Spinal cord (tissue), 10 donors: Measurements from ENCODE around the gene OR10H1. TPM values are rescaled to one million over a fixed set of nuclear protein-coding genes. Genes with fewer than 3 reads are reported as not detected.
"Not testable (repeated sequence)": the region's sequence is repeated elsewhere in the genome, so short reads cannot be mapped to it uniquely, and the experiment has no call there.

ENCODE experiments used
- DNase-seq, 6 donors: peaks; one replicate each; pipeline versions ENCODE4 v3.0.0 to v3.0.0-alpha.2; 2013 to 2015; ENCODE audit warnings: low spot score in 6 of 6, low read depth in 4 of 6
- H3K27ac ChIP-seq: one replicate; pipeline ENCODE4 v1.5.1; 2013; ENCODE audit warnings: low read depth, low read length, control low read depth
- H3K27me3 ChIP-seq: one replicate; pipeline ENCODE4 v1.6.1; 2013; ENCODE audit warnings: low read length; ENCODE audit not compliant: control insufficient read depth, insufficient read depth
- H3K36me3 ChIP-seq: one replicate; pipeline ENCODE4 v1.6.1; 2013; ENCODE audit warnings: low read length; ENCODE audit not compliant: control insufficient read depth, insufficient read depth
- H3K4me1 ChIP-seq: one replicate; pipeline ENCODE4 v1.6.1; 2013; ENCODE audit warnings: low read length; ENCODE audit not compliant: control insufficient read depth, insufficient read depth
- H3K4me3 ChIP-seq: one replicate; pipeline ENCODE4 v1.5.1; 2013; ENCODE audit warnings: low read depth, low read length, control low read depth
- H3K9me3 ChIP-seq: one replicate; pipeline ENCODE4 v1.6.1; 2013; ENCODE audit warnings: low read length; ENCODE audit not compliant: control insufficient read depth, insufficient read depth
- WGBS: methylation state at CpG from one replicate; pipeline ENCODE4 v1.1.5; 2013; ENCODE audit warnings: missing lambda C conversion rate; ENCODE audit not compliant: insufficient coverage; 5-methylcytosine and 5-hydroxymethylcytosine counted together
- polyA plus RNA-seq, 2 donors: library from polyadenylated mRNA; unstranded; fragments of 120-200 nt; gene quantifications; one replicate each; pipeline ENCODE4 v1.2.1, GENCODE V29; 2013; ENCODE audit not compliant: insufficient read length in 2 of 2
- total RNA-seq, 2 donors: library from RNA; depleted of rRNA in 1 of 2; stranded (reverse); fragments of 120-200 nt in 1 of 2; fragments of >200 nt in 1 of 2; gene quantifications; one replicate each; pipeline versions ENCODE4 v1.2.3 to v1.2.4, GENCODE V29; 2013 to 2014
- donor health status: healthy.

OR10H1 gene
- total and polyA plus RNA-seq, 4 donors: 0.08 to 0.11 TPM; not detected in 2

DNA sequence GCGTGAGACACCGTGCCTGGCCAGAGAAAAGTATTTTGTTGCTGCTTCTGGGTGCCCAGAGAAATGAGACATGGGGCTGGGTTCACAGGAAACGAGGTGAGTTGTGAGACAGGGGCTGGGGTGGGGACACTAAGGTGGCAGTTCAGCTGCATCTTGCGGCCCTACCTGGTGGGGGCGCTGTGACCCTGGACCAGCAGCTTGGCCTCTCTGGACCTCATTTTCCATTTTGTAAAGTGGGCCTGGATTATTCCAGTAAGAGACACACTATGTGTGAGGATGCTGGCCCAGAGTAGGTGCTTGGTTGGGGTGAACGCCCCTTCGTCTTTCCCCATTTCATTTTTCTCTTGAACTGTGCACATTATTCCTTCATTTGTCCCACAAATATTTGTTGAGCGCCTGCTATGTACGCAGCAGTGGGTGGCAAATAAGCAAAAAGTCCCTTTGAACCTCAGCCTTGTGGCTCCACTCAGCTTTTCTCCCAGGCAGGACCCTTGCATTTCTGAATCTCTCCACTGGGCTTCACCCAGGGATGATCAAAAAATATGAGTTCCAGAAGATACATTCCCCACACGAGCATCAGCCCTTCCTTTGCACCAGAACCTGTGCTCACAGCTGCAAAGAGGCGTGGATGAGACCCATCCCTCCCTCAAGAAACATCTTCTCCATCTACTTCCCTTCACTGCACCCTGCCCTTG is 26.6 kb upstream of the OR10H1 start:
- no peak overlapping the region for H3K4me3 ChIP-seq
- WGBS: 50% methylated on average over 8 of the region's 11 CpGs
- H3K27ac ChIP-seq: no peak overlapping the region
- DNase-seq: no peak
- peaks cover 5% of the 10 kb centered on the region for H3K27me3 ChIP-seq
- H3K36me3 ChIP-seq: no peaks in the 10 kb centered on the region
- H3K4me1 ChIP-seq: no peaks in the 10 kb centered on the region
- H3K9me3 ChIP-seq: no peaks in the 10 kb centered on the region

DNA sequence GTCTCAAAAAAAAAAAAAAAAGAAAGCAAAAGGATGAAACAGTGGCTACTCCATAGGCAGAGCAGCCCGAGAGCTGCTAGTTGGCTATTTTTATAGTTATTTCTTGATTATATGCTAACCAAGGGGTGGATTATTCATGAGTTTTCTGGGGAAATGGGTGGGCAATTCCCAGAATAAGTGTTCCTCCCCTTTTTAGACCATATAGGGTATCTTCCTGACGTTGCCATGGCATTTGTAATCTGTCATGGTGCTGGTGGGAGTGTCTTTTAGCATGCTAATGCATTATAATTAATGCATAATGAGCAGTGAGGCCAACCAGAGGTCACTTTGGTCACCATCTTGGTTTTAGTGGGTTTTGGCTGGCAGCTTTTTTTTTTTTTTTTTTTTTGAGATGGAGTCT is 25.4 kb upstream of the OR10H1 start:
- Histone ChIP-seq H3K9me3 (no peaks in the 10 kb centered on the region), H3K4me3 (no peak overlapping the region), H3K36me3 (no peaks in the 10 kb centered on the region), H3K4me1 (peaks cover 4% of the 10 kb centered on the region), H3K27ac (no peak overlapping the region), H3K27me3 (no peaks in the 10 kb centered on the region)
- no CpG with 5 or more reads among the region's 2 CpGs for WGBS
- DNase-seq: no peak

DNA sequence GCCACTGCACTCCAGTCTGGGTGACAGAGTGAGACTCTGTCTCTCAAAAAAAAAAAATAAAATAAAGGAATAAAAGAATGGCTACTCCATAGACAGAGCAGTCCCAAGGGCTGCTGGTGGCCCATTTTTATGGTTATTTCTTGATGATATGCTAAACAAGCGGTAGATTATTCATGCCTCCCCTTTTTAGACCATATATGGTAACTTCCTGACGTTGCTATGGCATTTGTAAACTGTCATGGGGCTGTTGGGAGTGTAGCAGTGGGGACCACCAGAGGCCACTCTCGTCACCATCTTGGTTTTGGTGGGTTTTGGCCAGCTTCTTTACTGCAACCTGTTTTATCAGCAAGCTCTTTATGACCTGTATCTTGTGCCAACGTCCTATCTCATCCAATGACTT is 24.4 kb upstream of the OR10H1 start:
- H3K4me3 ChIP-seq, DNase-seq, H3K9me3 ChIP-seq, H3K27ac ChIP-seq, H3K27me3 ChIP-seq, H3K4me1 ChIP-seq, H3K36me3 ChIP-seq: not testable (repeated sequence)
- WGBS: 63% methylated on average over 2 of the region's 4 CpGs

DNA sequence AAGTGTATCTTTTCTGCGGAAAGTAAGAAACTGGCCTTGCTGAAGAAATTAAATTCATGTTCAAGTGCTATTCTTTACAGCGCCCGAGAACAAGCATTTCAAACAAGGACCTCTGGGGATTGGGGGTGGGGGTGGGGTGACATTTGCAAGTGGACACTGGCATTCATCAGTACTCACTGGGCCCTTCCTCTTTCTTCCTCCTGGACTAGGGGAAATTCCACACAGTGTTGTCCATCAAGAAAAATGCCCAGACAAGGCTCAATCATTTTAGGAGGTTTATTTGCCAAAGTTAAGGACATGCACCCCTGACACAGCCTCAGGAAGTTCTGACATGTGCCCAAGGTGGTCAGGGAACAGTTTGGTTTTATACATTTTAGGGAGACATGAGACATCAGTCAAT is 22.9 kb upstream of the OR10H1 start:
- Histone ChIP-seq H3K27me3 (no peaks in the 10 kb centered on the region), H3K4me1 (peaks cover 8% of the 10 kb centered on the region), H3K9me3 (no peaks in the 10 kb centered on the region), H3K36me3 (no peaks in the 10 kb centered on the region), H3K27ac (no peak overlapping the region), H3K4me3 (no peak overlapping the region)
- DNase-seq: no peak
- 90% methylated on average over 2 of the region's 3 CpGs for WGBS

GRCh38 chr19:15837221-15837731 is 21.8 kb upstream of the OR10H1 start:
- Histone ChIP-seq H3K9me3 (no peaks in the 10 kb centered on the region), H3K27me3 (no peaks in the 10 kb centered on the region), H3K4me3 (peak overlapping the region; percentile 90), H3K4me1 (peaks cover 8% of the 10 kb centered on the region), H3K36me3 (no peaks in the 10 kb centered on the region), H3K27ac (peak overlapping the region; percentile 98)
- WGBS: 0% methylated on average over 4 of the region's 9 CpGs
- no peak for DNase-seq

DNA sequence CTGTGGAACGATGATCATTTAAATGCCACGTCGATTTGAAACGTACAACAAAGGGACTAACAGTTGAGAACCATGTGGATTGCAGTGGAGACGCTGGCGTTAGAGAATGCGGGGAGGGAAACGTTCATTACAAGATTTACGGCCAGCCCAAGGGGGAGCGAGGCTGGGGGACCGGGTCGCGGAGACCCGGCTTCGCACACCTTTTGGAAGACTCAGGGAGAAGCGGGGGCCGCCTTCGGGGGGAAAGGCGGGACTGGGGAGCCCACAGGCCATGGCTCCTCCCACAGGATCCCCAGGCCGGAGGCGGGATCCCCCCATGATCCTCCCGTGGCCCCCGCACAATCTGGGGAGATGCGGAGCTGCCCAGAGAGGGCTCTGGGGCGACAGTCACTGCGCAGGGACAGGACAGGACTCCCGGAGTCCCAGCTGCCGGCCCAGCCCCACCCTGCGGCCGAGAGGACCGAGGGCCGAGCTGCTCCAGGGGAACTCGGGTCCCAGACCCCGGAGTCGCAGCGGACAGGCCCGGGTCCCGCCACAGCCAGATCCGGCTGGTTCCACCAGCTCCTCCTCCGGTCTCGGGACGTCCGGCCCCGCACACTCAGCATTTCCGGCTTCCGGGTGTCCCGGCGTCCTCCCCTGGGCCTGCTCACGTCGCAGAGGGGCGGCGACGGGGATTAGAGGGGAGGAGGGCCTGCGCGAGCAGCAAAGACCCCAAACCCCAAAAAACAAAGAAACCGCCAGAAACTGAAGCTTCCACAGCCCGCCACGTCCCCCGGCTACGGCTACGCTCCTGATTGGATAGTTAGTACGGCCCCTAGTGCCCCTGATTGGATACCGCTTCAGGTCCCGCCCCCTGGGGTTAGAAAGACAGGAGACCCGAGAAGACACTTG is 21.1 kb upstream of the OR10H1 start:
- Histone ChIP-seq H3K36me3 (no peaks in the 10 kb centered on the region), H3K9me3 (no peaks in the 10 kb centered on the region), H3K27ac (peak overlapping the region; percentile 98), H3K4me3 (peak overlapping the region; percentile 90), H3K27me3 (no peaks in the 10 kb centered on the region), H3K4me1 (peaks cover 8% of the 10 kb centered on the region)
- 0% methylated on average over 62 of the region's 65 CpGs for WGBS
- peak; percentile 81 to 100 (median 96) for DNase-seq

- H3K27me3 ChIP-seq, H3K4me1 ChIP-seq, H3K36me3 ChIP-seq, H3K9me3 ChIP-seq: not testable (repeated sequence)
- Histone ChIP-seq H3K27ac (peak overlapping the region; percentile 98), H3K4me3 (peak overlapping the region; percentile 90)
- WGBS: 74% methylated on average over 5 of the region's 11 CpGs
- peak in 1 of 6 donors; percentile 2 for DNase-seq
These were observed 20.3 kb upstream of the OR10H1 start for GRCh38 chr19:15835565-15836329.

- WGBS: 96% methylated on average over 3 of the region's 3 CpGs
These were observed 18.8 kb upstream of the OR10H1 start for GRCh38 chr19:15834232-15834631.

GRCh38 chr19:15831626-15832025 is 16.2 kb upstream of the OR10H1 start:
- no peak for DNase-seq
- Histone ChIP-seq H3K27ac (no peak overlapping the region), H3K4me3 (no peak overlapping the region), H3K9me3 (no peaks in the 10 kb centered on the region), H3K4me1 (peaks cover 8% of the 10 kb centered on the region), H3K27me3 (no peaks in the 10 kb centered on the region), H3K36me3 (no peaks in the 10 kb centered on the region)
- WGBS: 94% methylated on average over 5 of the region's 5 CpGs

More at GRCh38 chr19:15834232-15834631, 18.8 kb upstream of the OR10H1 start:
- not testable (repeated sequence) for H3K9me3 ChIP-seq, H3K36me3 ChIP-seq, DNase-seq, H3K27me3 ChIP-seq, H3K27ac ChIP-seq, H3K4me1 ChIP-seq, H3K4me3 ChIP-seq
